Heart right ventricle (tissue), 16 donors: ENCODE data around the gene SLC6A8. TPM values are rescaled to one million over a fixed set of nuclear protein-coding genes. Genes with fewer than 3 reads are reported as not detected.
"Not testable (repeated sequence)": the region's sequence is repeated elsewhere in the genome, so short reads cannot be mapped to it uniquely, and the experiment has no call there.

Experiments used
- ATAC-seq, 8 donors: fragments of 200-7000 bp; cut with Tn5 transposase; one replicate each; pipeline ENCODE4 v1.9.1; 2020; ENCODE audit warnings: mild to moderate bottlenecking in 8 of 8, moderate library complexity in 8 of 8, moderate number of reproducible peaks in 1 of 8
- DNase-seq, 2 donors: peaks; one replicate each; pipeline ENCODE4 v3.0.0-alpha.2; 2020
- H3K27ac ChIP-seq, 10 donors: fragments of 200-600 bp; sonication (generic) in 2 of 10; one replicate each; pipeline versions ENCODE4 v1.5.0 to v1.8.0; 2020 to 2022; ENCODE audit warnings: mild to moderate bottlenecking in 3 of 10
- H3K27me3 ChIP-seq, 7 donors: fragments of 200-600 bp; one replicate each; pipeline ENCODE4 v1.8.0; 2021 to 2022; ENCODE audit warnings: mild to moderate bottlenecking in 2 of 7
- H3K36me3 ChIP-seq, 9 donors: fragments of 200-600 bp; sonication (generic) in 1 of 9; one replicate each; pipeline versions ENCODE4 v1.5.0 to v1.8.0; 2020 to 2022; ENCODE audit warnings: mild to moderate bottlenecking in 2 of 9
- H3K4me1 ChIP-seq, 9 donors: fragments of 200-600 bp; sonication (generic) in 1 of 9; one replicate each; pipeline versions ENCODE4 v1.5.0 to v1.8.0; 2020 to 2022; ENCODE audit warnings: mild to moderate bottlenecking in 4 of 9
- H3K4me3 ChIP-seq, 10 donors: fragments of 200-600 bp; sonication (generic) in 2 of 10; one replicate each; pipeline versions ENCODE4 v1.5.0 to v1.8.0; 2020 to 2022; ENCODE audit warnings: mild to moderate bottlenecking in 7 of 10, moderate library complexity in 2 of 10
- H3K9me3 ChIP-seq, 11 donors: fragments of 200-600 bp in 10 of 11; sonication (generic) in 2 of 11; one replicate each; pipeline versions ENCODE4 v1.5.0 to v1.8.0; 2013 to 2022; ENCODE audit warnings: mild to moderate bottlenecking in 2 of 11, control low read depth in 1 of 11, moderate library complexity in 1 of 11
- CTCF ChIP-seq, 9 donors: fragments of 200-600 bp; sonication (generic) in 2 of 9; IDR thresholded peaks; one replicate each; pipeline versions ENCODE4 v1.5.0 to v1.8.0; 2021 to 2022; ENCODE audit warnings: antibody characterized with exemption in 9 of 9, mild to moderate bottlenecking in 5 of 9, moderate library complexity in 1 of 9
- WGBS, 2 donors: extraction: QIAGEN DNeasy Blood & Tissue Kit; methylation state at CpG; one replicate each; pipeline ENCODE4 v1.1.7; 2013; ENCODE audit warnings: inconsistent platforms in 1 of 2; 5-methylcytosine and 5-hydroxymethylcytosine counted together
- intact Hi-C, 10 donors: fragments of 100-400 bp; cut with DNase I; formaldehyde crosslinking; loops; one replicate each; pipeline versions ENCODE4 v1.11.1 to v1.14.2; 2022
- polyA plus RNA-seq, 2 donors: library from polyadenylated mRNA; stranded (reverse); fragments of 200-250 nt; gene quantifications; one replicate each; pipeline ENCODE4 v1.2.3, GENCODE V29; 2013
- total RNA-seq, 10 donors: library from RNA; stranded (reverse); fragmentation: NEBNext Ultra II Directional in 3 of 10; extraction: Animal tissue kit (Norgen Biotek cat#: 25700) in 3 of 10; gene quantifications; one replicate each; pipeline versions ENCODE4 v1.2.1 to v1.2.4, GENCODE V29; 2021 to 2023
- donor health status: Arrhythmogenic right ventricular cardiomyopathy.
- donor health status: ischemic (EF 13 %, LVEDD 7.1; RV severe dilation, severe dysfunction).
- donor health status: healthy with polysubstance abuse.
- donor health status: DM: no; HTN: yes; CAD: no.
- donor health status: DM: no; HTN: no; CAD: no.
- donor health status: ischemic (EF 25% LVEDD 6.9; RV normal size, moderate dysfunction).
- donor health status: ischemic (EF 25% LVEDD 5.7; RV mildly dilated, moderate dysfunction).
- donor health status: healthy.
- donor health status: DM: yes; HTN: yes; CAD: no.
- donor health status: Ischemic cardiomyopathy.
- donor health status: ischemic (EF 35%, LVEDD 5.7; RV mildly dilated, moderate dysfunction).
- donor health status: nonischemic (EF 11% LVEDD 7.7; RV severe dilation, severe dysfunction).
- donor health status: DM: yes; HTN: yes; CAD: no.
- donor health status: PGD.
- donor health status: ischemic (EF 29% LVEDD 5.4; RV normal size, mild dysfunction).
- donor health status: nonischemic (EF 23%, LVEDD 6.1; RV moderate dilation, normal function).

SLC6A8 gene
- total and polyA plus RNA-seq, 12 donors: 128 to 238 (median 176) TPM

GRCh38 chrX:153744210-153745066 lies 56.7 kb downstream of the SLC6A8 start:
- 13 to 14% methylated on average over 23 to 38 of the region's 38 CpGs for WGBS, 2 donors
- H3K4me3 ChIP-seq: peak overlapping the region in 1 of 10 donors; percentile 17
- H3K9me3 ChIP-seq: no peaks in the 10 kb centered on the region
- TF ChIP-seq CTCF (IDR thresholded peaks at IDR 0.05): peak in 7 of 9 donors; percentile 12 to 28 (median 25)
- no peak overlapping the region for H3K27ac ChIP-seq
- peaks cover 0 to 32% (median 0%) of the 10 kb centered on the region in 7 donors for H3K27me3 ChIP-seq
- ATAC-seq: peak in 1 of 8 donors; percentile 25
- peaks cover 0 to 12% (median 0%) of the 10 kb centered on the region in 9 donors for H3K36me3 ChIP-seq
- intact Hi-C loops: no loop called here
- no peak for DNase-seq
- H3K4me1 ChIP-seq: peaks cover 0 to 6% (median 0%) of the 10 kb centered on the region in 9 donors

- H3K4me1 ChIP-seq, intact Hi-C loops, ATAC-seq, DNase-seq, H3K27ac ChIP-seq, H3K4me3 ChIP-seq, H3K9me3 ChIP-seq: not testable (repeated sequence)
- 25 to 26% methylated on average over 10 of the region's 12 CpGs for WGBS, 2 donors
- Histone ChIP-seq H3K36me3 (peaks cover 0 to 11% (median 0%) of the 10 kb centered on the region in 9 donors), H3K27me3 (peaks cover 0 to 34% (median 0%) of the 10 kb centered on the region in 7 donors)
These were observed 57.3 kb downstream of the SLC6A8 start for GRCh38 chrX:153745067-153745433.

Other genes with a start within 250 kb of the SLC6A8 start
- gene TREX2, start 241.9 kb upstream of the SLC6A8 start, total RNA-seq: under 1 TPM in 6 of 10 donors, not detected in 4; 0.20 to 0.33 (median 0.26) TPM
- gene TREX2, start 241.9 kb upstream of the SLC6A8 start, polyA plus RNA-seq: under 1 TPM; 0.36 to 0.44 TPM
- gene HAUS7, start 217.3 kb upstream of the SLC6A8 start, total RNA-seq: 10 to 100 TPM; 12.7 to 25.7 (median 18.2) TPM
- gene HAUS7, start 217.3 kb upstream of the SLC6A8 start, polyA plus RNA-seq: 10 to 100 TPM; 24.3 to 45.3 TPM
- 100 to 1,000 TPM in 1 of 10 donors, 10 to 100 TPM in 9; 38.7 to 202 (median 62.4) TPM for gene BGN, start 192.9 kb upstream of the SLC6A8 start, total RNA-seq
- gene BGN, start 192.9 kb upstream of the SLC6A8 start, polyA plus RNA-seq: 100 to 1,000 TPM; 101 to 116 TPM
- not detected for gene ATP2B3, start 170.3 kb upstream of the SLC6A8 start, total RNA-seq
- not detected for gene ATP2B3, start 170.3 kb upstream of the SLC6A8 start, polyA plus RNA-seq
- 10 to 100 TPM; 16.9 to 50.1 (median 21.7) TPM for gene CCNQ, start 88.8 kb upstream of the SLC6A8 start, total RNA-seq
- gene CCNQ, start 88.8 kb upstream of the SLC6A8 start, polyA plus RNA-seq: 100 to 1,000 TPM in 1 of 2 donors, 10 to 100 TPM in 1; 95.2 to 132 TPM
- gene DUSP9, start 40.7 kb upstream of the SLC6A8 start, total RNA-seq: under 1 TPM in 1 of 10 donors, not detected in 9; 0.09 TPM
- gene DUSP9, start 40.7 kb upstream of the SLC6A8 start, polyA plus RNA-seq: under 1 TPM in 1 of 2 donors, not detected in 1; 0.03 TPM
- 10 to 100 TPM in 2 of 10 donors, 1 to 10 TPM in 8; 3.6 to 15.6 (median 5.9) TPM for gene PNCK, start 14.1 kb upstream of the SLC6A8 start, total RNA-seq
- 1 to 10 TPM; 2.0 to 5.6 TPM for gene PNCK, start 14.1 kb upstream of the SLC6A8 start, polyA plus RNA-seq
- 100 to 1,000 TPM in 3 of 10 donors, 10 to 100 TPM in 7; 70.2 to 140 (median 85.4) TPM for gene BCAP31, start 36.5 kb downstream of the SLC6A8 start, total RNA-seq
- 100 to 1,000 TPM in 1 of 2 donors, 10 to 100 TPM in 1; 82.2 to 164 TPM for gene BCAP31, start 36.5 kb downstream of the SLC6A8 start, polyA plus RNA-seq
- gene ABCD1, start 36.9 kb downstream of the SLC6A8 start, total RNA-seq: 10 to 100 TPM; 11.0 to 24.2 (median 14.4) TPM
- 10 to 100 TPM in 1 of 2 donors, 1 to 10 TPM in 1; 9.3 to 15.3 TPM for gene ABCD1, start 36.9 kb downstream of the SLC6A8 start, polyA plus RNA-seq
- 1 to 10 TPM; 2.1 to 5.8 (median 4.3) TPM for gene PLXNB3, start 76.3 kb downstream of the SLC6A8 start, total RNA-seq
- 1 to 10 TPM; 1.1 to 8.1 TPM for gene PLXNB3, start 76.3 kb downstream of the SLC6A8 start, polyA plus RNA-seq
- 10 to 100 TPM; 20.3 to 52.7 (median 44.8) TPM for gene SRPK3, start 93.1 kb downstream of the SLC6A8 start, total RNA-seq
- 10 to 100 TPM in 1 of 2 donors, 1 to 10 TPM in 1; 9.9 to 52.2 TPM for gene SRPK3, start 93.1 kb downstream of the SLC6A8 start, polyA plus RNA-seq
- 10 to 100 TPM; 58.7 to 86.9 (median 74.5) TPM for gene IDH3G, start 106.4 kb downstream of the SLC6A8 start, total RNA-seq
- 10 to 100 TPM; 73.4 to 97.2 TPM for gene IDH3G, start 106.4 kb downstream of the SLC6A8 start, polyA plus RNA-seq
- gene SSR4, start 106.7 kb downstream of the SLC6A8 start, total RNA-seq: 100 to 1,000 TPM in 9 of 10 donors, 10 to 100 TPM in 1; 94.1 to 227 (median 144) TPM
- gene SSR4, start 106.7 kb downstream of the SLC6A8 start, polyA plus RNA-seq: 100 to 1,000 TPM; 477 to 551 TPM
- 1 to 10 TPM; 1.2 to 3.0 (median 2.0) TPM for gene PDZD4, start 142.6 kb downstream of the SLC6A8 start, total RNA-seq
- 1 to 10 TPM; 2.4 to 4.5 TPM for gene PDZD4, start 142.6 kb downstream of the SLC6A8 start, polyA plus RNA-seq
- 1 to 10 TPM; 1.1 to 5.6 (median 2.8) TPM for gene L1CAM, start 198.2 kb downstream of the SLC6A8 start, total RNA-seq
- 1 to 10 TPM; 2.4 to 2.6 TPM for gene L1CAM, start 198.2 kb downstream of the SLC6A8 start, polyA plus RNA-seq
- 1 to 10 TPM; 1.4 to 4.9 (median 2.1) TPM for gene AVPR2, start 216.7 kb downstream of the SLC6A8 start, total RNA-seq
- 1 to 10 TPM; 6.6 to 8.9 TPM for gene AVPR2, start 216.7 kb downstream of the SLC6A8 start, polyA plus RNA-seq
- 10 to 100 TPM in 4 of 10 donors, 1 to 10 TPM in 6; 5.5 to 25.3 (median 8.2) TPM for gene ARHGAP4, start 238.3 kb downstream of the SLC6A8 start, total RNA-seq
- 10 to 100 TPM; 19.1 to 65.5 TPM for gene ARHGAP4, start 238.3 kb downstream of the SLC6A8 start, polyA plus RNA-seq
- gene NAA10, start 247.1 kb downstream of the SLC6A8 start, total RNA-seq: 10 to 100 TPM; 46.9 to 88.9 (median 54.5) TPM
- gene NAA10, start 247.1 kb downstream of the SLC6A8 start, polyA plus RNA-seq: 100 to 1,000 TPM; 151 to 228 TPM